H1 (cell line): ENCODE results near the gene HOXD4. TPM values are rescaled to one million over a fixed set of nuclear protein-coding genes. Genes with fewer than 3 reads are reported as not detected.
A peak's percentile ranks its signal among the peaks of the same experiment; 100 is the strongest.

ENCODE experiments used
- HDAC2 ChIP-seq, 2 experiments: fragments of 300-600 bp in 1 of 2; sonication (generic) in 1 of 2; IDR thresholded peaks; 2 replicates each; pipeline ENCODE4 v1.6.1; 2011 to 2012; ENCODE audit warnings: low read depth in 2 of 2, low read length in 2 of 2, mild to moderate bottlenecking in 2 of 2, moderate library complexity in 2 of 2, borderline replicate concordance in 1 of 2, inconsistent platforms in 1 of 2
- RAD21 ChIP-seq, 2 experiments: IDR thresholded peaks in 1 of 2; conservative IDR thresholded peaks in 1 of 2; 2 replicates each; pipeline ENCODE4 v1.6.1; 2011; ENCODE audit warnings: low read depth in 2 of 2, low read length in 2 of 2, improper control_type of control experiment in 1 of 2, inconsistent platforms in 1 of 2, mild to moderate bottlenecking in 1 of 2, moderate library complexity in 1 of 2
- RFX5 ChIP-seq: IDR thresholded peaks from 2 replicates; pipeline ENCODE4 v1.6.1; 2011; ENCODE audit warnings: low read depth, low read length, improper control_type of control experiment, borderline replicate concordance
- SIN3A ChIP-seq, 2 experiments: IDR thresholded peaks in 1 of 2; conservative IDR thresholded peaks in 1 of 2; 2 replicates each; pipeline ENCODE4 v1.6.1; 2011 to 2012; ENCODE audit warnings: low read length in 2 of 2, improper control_type of control experiment in 1 of 2, low read depth in 1 of 2, mild to moderate bottlenecking in 1 of 2
- SRF ChIP-seq: IDR thresholded peaks from 2 replicates; pipeline ENCODE4 v1.6.1; 2011; ENCODE audit warnings: mild to moderate bottlenecking, low read depth, low read length, moderate library complexity
- ZNF274 ChIP-seq: IDR thresholded peaks from 2 replicates; pipeline ENCODE4 v1.7.0; 2012; ENCODE audit warnings: low read length, borderline replicate concordance; ENCODE audit errors: extremely low read depth
- polyA plus RNA-seq, 7 experiments: library from polyadenylated mRNA; depleted of rRNA in 3 of 7; stranded (reverse) in 5 of 7; unstranded in 2 of 7; fragments of >200 nt in 5 of 7; fragments of 200-250 nt in 2 of 7; gene quantifications; 1 replicate in 5 of 7; 2 replicates in 1 of 7; 4 replicates in 1 of 7; pipeline versions ENCODE4 v1.2.1 to v1.2.3, GENCODE V29; 2011 to 2013; ENCODE audit warnings: missing spikeins in 2 of 7, mixed read lengths in 2 of 7
- total RNA-seq: library from RNA; stranded (reverse); fragmentation: NEBNext Ultra II Directional; extraction: Animal tissue kit (Norgen Biotek cat#: 25700); gene quantifications from 2 replicates; pipeline ENCODE4 v1.2.1, GENCODE V29; 2021

The HOXD4 gene
- total and polyA plus RNA-seq, 2 of the 8 experiments (the other 6 are each of a cell fraction or from before 2014, with no cell fraction given), result not detected

DNA sequence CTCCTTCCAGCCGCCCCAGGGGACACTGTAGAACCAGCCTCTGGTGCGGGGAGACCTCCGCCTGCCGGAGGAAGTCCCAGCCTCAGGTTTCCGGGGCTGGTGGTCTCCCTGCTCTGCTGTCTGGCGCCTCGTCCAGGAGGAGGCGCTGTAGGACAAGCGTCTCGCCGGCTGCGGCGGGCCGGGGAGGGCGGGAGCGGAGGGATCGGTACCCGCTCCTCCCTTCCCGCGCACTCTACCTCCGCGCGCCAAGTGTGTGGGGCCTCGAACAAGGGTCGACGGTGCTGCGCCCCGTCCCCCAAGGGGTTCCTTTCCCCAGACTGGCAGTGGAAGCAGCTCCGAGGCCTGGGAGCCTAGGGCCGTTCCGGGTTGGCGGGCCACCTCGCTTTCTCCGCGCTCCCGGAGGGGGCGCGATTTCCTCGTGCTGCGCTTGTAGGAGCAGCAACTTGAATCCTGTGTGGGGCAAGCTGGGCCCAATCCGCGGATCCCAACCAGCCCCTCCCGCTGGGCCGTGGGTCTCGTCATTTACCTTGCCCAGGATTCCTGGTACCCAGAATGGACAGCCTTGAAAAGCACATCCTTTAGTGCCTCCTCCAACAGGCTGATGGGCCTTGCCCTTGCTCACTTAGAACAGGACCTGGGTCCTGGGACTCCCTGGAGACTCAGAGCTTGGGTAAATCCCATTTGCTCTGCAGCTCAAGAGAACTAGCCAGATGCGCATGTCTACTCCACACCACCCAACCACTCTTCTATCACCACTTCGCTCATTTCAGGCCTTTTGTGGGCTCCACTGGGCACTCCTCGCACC is 10.6 kb upstream of the HOXD4 start (continued):
- TF ChIP-seq RAD21 (IDR thresholded peaks at IDR 0.05 in 1 of 2, conservative IDR thresholded peaks at IDR 0.05 in 1 of 2; ENCODE audit: low read depth in 2 of 2, low read length in 2 of 2), result peak; percentile 96
- TF ChIP-seq ZNF274, result no peak
- no peak for TF ChIP-seq SRF
- 0 out of 4 replicates have a peak, but pooled peaks have one; percentile 6 to 68 for TF ChIP-seq HDAC2 (IDR thresholded peaks at IDR 0.05; ENCODE audit: borderline replicate concordance in 1 of 2, low read depth in 2 of 2, low read length in 2 of 2)
- 0 out of 4 replicates have a peak, but pooled peaks of 1 of the 2 experiments have one; percentile 37 for TF ChIP-seq SIN3A (conservative IDR thresholded peaks at IDR 0.05 in 1 of 2, IDR thresholded peaks at IDR 0.05 in 1 of 2; ENCODE audit: low read depth in 1 of 2, low read length in 2 of 2)
- TF ChIP-seq RFX5, result no peak
- TF ChIP-seq, all 59 proteins: peak for 14
